GM19238 (cell line): ENCODE data around the gene RASSF8.
A peak's percentile ranks its signal among the peaks of the same experiment; 100 is the strongest.

Experiments used
- DNase-seq: peaks from one replicate; pipeline ENCODE4 v3.0.0; 2011; ENCODE audit warnings: low spot score; ENCODE audit not compliant: insufficient read length

Gene RASSF8

DNA sequence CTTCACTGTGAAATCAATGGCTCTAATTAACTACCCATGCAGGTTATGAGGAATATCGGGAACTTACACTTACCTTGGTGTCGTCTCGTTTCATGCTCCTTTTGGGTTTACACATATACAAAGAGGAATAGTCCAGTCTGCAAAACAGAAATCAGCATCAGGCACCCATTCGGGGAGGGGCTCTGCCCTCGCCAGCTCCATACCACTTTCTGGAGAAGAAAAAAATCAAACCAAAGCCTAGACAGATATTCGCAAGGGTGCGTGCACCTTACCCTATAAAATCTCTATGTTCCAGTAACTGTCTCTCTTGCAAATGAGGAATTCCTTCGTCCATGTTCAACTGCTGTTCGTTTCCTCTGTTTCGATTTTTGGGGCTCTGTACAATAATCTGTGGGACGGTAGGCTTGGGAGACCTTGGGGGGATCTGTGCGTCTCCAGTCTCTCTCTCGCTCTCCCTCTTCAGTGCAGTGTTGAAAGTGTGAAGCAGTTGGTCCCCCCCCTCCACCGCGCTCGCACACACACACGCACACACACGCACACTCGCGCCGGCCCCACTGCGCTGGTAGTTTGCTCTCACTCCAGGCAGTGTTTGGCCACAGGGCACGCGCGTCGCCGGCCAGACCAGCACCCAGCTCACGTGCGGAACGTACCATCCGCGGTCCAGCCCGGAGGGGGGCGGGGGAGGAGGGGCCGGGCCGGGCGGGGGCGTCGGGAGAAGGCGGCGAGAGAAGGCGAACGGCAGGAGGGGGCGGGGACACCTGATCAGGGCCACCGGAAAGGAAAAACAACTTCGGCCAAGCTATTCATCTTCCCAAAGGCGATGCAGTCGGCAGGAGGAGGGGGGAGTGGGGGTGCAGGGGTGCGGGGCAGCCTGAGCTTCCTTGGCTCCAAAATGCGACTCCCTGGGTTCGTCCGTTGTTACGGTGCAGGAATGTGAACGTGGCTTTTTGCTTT, 166.2 kb downstream of the RASSF8 start, which contains the start of gene BHLHE41:
Gene BHLHE41 (minus strand): TSS at position 592 of the 954 bp plus-strand sequence. CDS start 258 bp downstream, at position 334.
- DNase-seq: peak; percentile 37

DNA sequence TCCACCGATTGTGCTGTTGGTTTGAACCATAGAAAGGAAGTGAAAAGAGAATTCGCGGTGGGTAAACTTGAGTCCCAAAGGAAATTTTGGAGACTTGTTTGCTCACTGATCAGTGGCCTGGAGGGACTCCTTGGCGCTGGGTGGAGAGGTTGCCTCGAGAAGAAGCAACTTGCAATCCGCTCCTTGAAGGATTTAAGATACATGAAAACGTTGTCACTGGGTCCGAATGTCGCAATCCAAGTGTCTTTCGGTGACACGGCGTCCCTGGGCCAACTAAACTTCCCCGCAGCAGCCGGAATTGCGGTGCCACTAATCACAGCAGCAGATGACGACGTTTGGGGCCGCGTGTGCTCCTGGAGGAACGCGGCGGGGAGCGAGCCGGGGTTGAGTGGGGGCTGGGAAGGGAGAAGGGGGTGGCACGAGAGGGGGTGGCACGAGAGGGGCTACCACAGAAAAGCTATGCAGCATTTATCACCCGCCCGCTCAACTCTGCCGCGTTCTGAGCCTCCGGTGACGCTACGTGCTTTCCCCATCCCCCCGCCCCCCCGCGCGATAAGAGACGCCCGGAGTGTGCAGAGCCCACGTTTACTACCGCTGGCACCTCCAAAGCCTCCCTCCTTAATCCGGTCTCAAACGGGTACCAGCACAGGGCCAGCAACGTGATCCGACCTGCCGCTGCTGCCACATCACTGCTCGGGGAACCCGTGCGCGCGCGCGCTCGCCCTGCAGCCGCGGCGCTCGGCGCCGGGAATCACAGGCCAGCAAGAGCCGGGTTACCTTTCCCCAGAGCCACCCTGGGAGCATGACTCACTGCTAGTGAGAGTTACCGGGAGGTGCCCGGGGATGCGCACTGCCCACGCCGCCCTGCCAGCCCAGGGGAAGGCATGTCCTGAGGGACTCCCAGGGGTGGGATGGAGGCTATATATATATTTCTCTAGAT, 167.2 kb downstream of the RASSF8 start:
- peak; percentile 27 for DNase-seq

DNA sequence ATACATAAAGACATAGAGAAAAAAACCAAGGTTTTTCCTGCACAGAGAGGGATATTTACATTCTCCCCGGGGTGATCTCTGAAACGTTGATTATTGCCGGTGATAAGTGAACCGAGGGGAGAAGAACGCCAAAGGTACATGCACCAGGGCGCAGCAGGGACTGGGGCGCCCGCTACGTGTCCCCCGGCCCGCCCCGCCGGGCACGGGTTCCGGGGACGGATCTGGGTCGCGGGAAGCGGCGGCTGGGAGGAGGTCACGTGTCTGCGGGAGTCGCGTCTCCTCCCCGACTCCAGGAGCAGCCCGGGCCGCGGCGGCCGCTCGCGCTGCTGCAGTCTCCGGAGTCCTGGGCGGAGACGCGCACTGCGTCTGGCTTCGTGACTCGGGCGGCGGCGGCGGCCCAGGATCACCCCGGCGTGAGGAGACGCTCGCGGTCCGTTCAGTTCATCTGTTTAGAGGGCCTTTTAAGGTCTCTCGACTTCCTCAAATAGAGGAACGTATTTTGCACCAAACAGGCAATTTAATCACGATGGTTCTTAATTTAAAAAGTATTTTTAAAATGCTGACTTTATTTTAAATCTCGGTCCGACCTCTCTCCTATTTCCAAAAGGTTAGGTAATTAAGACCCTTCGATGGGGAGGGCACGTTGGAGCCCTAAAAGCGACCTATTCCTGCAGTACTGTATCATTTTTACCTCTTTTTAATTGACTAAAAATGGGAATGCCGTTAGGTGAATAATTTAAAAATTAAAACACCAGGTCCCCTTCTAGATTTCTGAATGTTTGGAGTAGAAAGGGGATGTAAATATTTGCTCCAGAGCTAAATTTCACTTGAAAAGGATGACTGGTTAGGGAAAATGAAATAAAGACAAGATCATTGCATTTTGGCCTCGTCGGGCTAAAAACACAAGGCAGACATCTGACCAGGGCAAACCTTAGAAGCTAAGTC, 168.1 kb downstream of the RASSF8 start:
- peak; percentile 50 for DNase-seq

GRCh38 chr12:26127404-26127803, 168.9 kb downstream of the RASSF8 start:
- no peak for DNase-seq

GRCh38 chr12:26128168-26128567, 169.7 kb downstream of the RASSF8 start:
- no peak for DNase-seq
